Natural killer cell (primary cell): ENCODE results near the gene CHST6. TPM values are rescaled to one million over a fixed set of nuclear protein-coding genes. Genes with fewer than 3 reads are reported as not detected.
A peak's percentile ranks its signal among the peaks of the same experiment; 100 is the strongest.
"Not testable (repeated sequence)": the region's sequence is repeated elsewhere in the genome, so short reads cannot be mapped to it uniquely, and the experiment has no call there.

ENCODE experiments used
- ATAC-seq, 3 donors: fragments of 150-1000 bp in 2 of 3; fragments of 200-7000 bp in 1 of 3; cut with Tn5 transposase; 1 replicate in 1 of 3; 2 replicates in 2 of 3; pipeline ENCODE4 v1.10.0; 2021; ENCODE audit warnings: mild to moderate bottlenecking in 2 of 3, moderate library complexity in 2 of 3
- DNase-seq, 2 donors: peaks; one replicate each; pipeline versions ENCODE4 v3.0.0 to v3.0.0-alpha.2; 2013 to 2021; ENCODE audit warnings: mixed read lengths in 1 of 2
- H3K27ac ChIP-seq: one replicate; pipeline ENCODE4 v1.5.1; 2013; ENCODE audit warnings: mild to moderate bottlenecking, low read length
- H3K27me3 ChIP-seq: one replicate; pipeline ENCODE4 v1.6.1; 2013; ENCODE audit warnings: low read length; ENCODE audit not compliant: control insufficient read depth, insufficient read depth
- H3K36me3 ChIP-seq: one replicate; pipeline ENCODE4 v1.6.1; 2013; ENCODE audit warnings: low read length; ENCODE audit not compliant: control insufficient read depth, insufficient read depth
- H3K4me1 ChIP-seq: one replicate; pipeline ENCODE4 v1.6.1; 2013; ENCODE audit warnings: low read length; ENCODE audit not compliant: control insufficient read depth, insufficient read depth
- H3K4me3 ChIP-seq: one replicate; pipeline ENCODE4 v1.5.1; 2013; ENCODE audit warnings: low read length
- H3K9me3 ChIP-seq: one replicate; pipeline ENCODE4 v1.6.1; 2013; ENCODE audit warnings: low read length; ENCODE audit not compliant: control insufficient read depth, insufficient read depth
- H3K27ac Mint-ChIP-seq, 2 donors: one replicate each; pipeline ENCODE4 v1.8.0; 2022; ENCODE audit warnings: mild to moderate bottlenecking in 2 of 2, mixed read lengths in 2 of 2, moderate library complexity in 1 of 2
- H3K27me3 Mint-ChIP-seq, 2 donors: one replicate each; pipeline ENCODE4 v1.8.0; 2022; ENCODE audit warnings: low read depth in 2 of 2, mixed read lengths in 2 of 2
- H3K36me3 Mint-ChIP-seq: one replicate; pipeline ENCODE4 v1.8.0; 2022; ENCODE audit warnings: mixed read lengths
- H3K4me1 Mint-ChIP-seq, 2 donors: one replicate each; pipeline ENCODE4 v1.8.0; 2022; ENCODE audit warnings: mixed read lengths in 2 of 2
- H3K4me3 Mint-ChIP-seq: one replicate; pipeline ENCODE4 v1.8.0; 2022; ENCODE audit warnings: mild to moderate bottlenecking, moderate library complexity, mixed read lengths
- H3K9me3 Mint-ChIP-seq, 2 donors: one replicate each; pipeline ENCODE4 v1.8.0; 2022; ENCODE audit warnings: mixed read lengths in 2 of 2
- WGBS: methylation state at CpG from one replicate; pipeline ENCODE4 v1.1.7; 2013; ENCODE audit warnings: missing lambda C conversion rate; ENCODE audit not compliant: insufficient coverage; 5-methylcytosine and 5-hydroxymethylcytosine counted together
- intact Hi-C: fragments of 100-400 bp; cut with micrococcal nuclease; formaldehyde crosslinking; loops from one replicate; pipeline ENCODE4 v1.14.2; 2022
- total RNA-seq, 4 donors: library from RNA; stranded (reverse); fragments of 120-200 nt in 1 of 4; gene quantifications; one replicate each; pipeline versions ENCODE4 v1.2.3 to v1.2.4, GENCODE V29; 2013 to 2022
- TF ChIP-seq, protein P1 (sequence below): fragments of 200-600 bp; IDR thresholded peaks from one replicate; pipeline ENCODE4 v1.8.0; 2022; ENCODE audit warnings: antibody characterized with exemption

CHST6 gene
- total RNA-seq, 3 donors from 2014 or later (not counting 1 experiment from before 2014, with no cell fraction given): not detected

DNA sequence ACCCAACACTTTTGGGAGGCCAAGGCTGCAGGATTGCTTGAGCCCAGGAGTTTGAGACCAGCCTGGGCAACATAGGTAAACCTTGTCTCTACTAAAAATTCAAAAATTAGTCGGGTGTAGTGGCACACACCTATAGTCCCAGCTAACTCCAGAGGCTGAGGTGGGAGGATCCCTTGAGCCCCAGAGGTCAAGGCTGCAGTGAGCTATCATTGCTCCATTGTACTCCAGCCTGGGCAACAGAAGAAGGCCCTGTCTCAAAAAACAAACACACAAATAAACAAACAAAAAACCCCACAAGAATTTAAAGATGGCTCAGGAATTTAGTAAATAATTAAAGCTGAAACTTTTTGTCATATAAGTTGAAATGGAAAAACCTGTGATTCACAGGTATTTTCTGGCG lies 28.5 kb downstream of the CHST6 start:
- Mint-ChIP-seq H3K27ac (no peak overlapping the region), H3K27me3 (no peaks in the 10 kb centered on the region), H3K36me3 (no peaks in the 10 kb centered on the region), H3K4me1 (peaks cover 29 to 34% of the 10 kb centered on the region in 2 donors), H3K4me3 (no peak overlapping the region), H3K9me3 (peaks cover 0 to 2% of the 10 kb centered on the region in 2 donors)
- Histone ChIP-seq H3K4me1 (peaks cover 13% of the 10 kb centered on the region), H3K36me3 (no peaks in the 10 kb centered on the region), H3K4me3 (no peak overlapping the region), H3K27ac (no peak overlapping the region), H3K9me3 (no peaks in the 10 kb centered on the region), H3K27me3 (no peaks in the 10 kb centered on the region)
- 96% methylated on average over 2 of the region's 2 CpGs for WGBS
- intact Hi-C loops: no loop called here
- TF ChIP-seq, protein P1, sequence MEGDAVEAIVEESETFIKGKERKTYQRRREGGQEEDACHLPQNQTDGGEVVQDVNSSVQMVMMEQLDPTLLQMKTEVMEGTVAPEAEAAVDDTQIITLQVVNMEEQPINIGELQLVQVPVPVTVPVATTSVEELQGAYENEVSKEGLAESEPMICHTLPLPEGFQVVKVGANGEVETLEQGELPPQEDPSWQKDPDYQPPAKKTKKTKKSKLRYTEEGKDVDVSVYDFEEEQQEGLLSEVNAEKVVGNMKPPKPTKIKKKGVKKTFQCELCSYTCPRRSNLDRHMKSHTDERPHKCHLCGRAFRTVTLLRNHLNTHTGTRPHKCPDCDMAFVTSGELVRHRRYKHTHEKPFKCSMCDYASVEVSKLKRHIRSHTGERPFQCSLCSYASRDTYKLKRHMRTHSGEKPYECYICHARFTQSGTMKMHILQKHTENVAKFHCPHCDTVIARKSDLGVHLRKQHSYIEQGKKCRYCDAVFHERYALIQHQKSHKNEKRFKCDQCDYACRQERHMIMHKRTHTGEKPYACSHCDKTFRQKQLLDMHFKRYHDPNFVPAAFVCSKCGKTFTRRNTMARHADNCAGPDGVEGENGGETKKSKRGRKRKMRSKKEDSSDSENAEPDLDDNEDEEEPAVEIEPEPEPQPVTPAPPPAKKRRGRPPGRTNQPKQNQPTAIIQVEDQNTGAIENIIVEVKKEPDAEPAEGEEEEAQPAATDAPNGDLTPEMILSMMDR: no peak
- no peak for ATAC-seq
- no peak for DNase-seq

DNA sequence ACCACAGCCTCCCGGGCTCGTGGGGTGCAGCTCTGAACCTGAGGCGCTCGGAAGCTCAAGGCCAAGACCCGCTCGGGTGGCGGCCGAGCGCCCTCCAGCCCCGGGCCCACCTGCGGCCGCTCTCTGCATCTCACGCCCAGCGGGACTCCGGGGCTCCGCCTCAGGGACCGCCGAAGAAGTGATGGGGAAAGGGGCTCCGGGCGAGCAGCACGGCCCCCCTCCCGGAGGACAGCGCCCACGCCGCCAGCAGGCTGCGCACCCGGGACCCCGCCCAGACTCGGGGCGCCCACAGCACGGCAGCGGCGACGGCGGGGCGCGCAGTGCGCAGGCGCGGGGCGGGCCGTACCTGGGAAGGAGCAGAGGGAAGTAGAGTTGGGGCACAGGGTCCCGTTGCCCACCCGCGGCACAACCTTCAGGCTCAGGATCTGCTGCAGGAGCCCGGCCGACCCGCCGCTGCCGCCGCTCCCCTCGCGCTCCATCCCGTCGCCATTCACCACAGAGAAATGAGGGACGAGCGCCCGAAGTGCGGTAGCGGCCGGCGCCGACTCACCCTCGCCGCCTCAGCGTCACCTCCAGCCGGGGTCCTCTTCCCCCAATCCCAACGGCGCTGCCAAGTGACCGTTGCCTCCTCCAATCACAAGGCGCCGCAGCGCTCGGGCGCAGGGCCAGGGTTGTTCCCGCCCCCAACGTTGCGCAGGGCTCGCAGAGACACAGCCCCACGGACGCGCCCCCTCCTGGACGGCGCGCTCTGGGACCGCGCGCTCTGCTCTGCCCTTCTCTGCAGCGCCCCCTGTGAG lies 30.9 kb downstream of the CHST6 start, which contains the start of gene TMEM170A:
TSS of gene TMEM170A (minus strand) at position 568 of the 797 bp plus-strand sequence. CDS start at position 479, 89 bp downstream.
- Histone ChIP-seq H3K27me3 (no peaks in the 10 kb centered on the region), H3K9me3 (no peaks in the 10 kb centered on the region), H3K36me3 (no peaks in the 10 kb centered on the region), H3K4me3 (peak within 1 kb of the TSS; percentile 82), H3K27ac (peak within 1 kb of the TSS; percentile 99), H3K4me1 (peaks cover 13% of the 10 kb centered on the region)
- intact Hi-C loops: loop anchor here (1.0 to 5.0 kb wide), 5 partner anchors 30 to 183 kb away; partner anchors contain the start of genes ADAT1, GABARAPL2, KARS1 and TERF2IP
- peaks cover 46 to 52% of the 10 kb centered on the region in 2 donors for H3K4me1 Mint-ChIP-seq
- peak; percentile 89 to 97 (median 91) for ATAC-seq
- WGBS: under 1% methylated on average over 89 of the region's 89 CpGs
- no peaks in the 10 kb centered on the region for H3K27me3 Mint-ChIP-seq
- DNase-seq: peak; percentile 98 to 99
- TF ChIP-seq, protein P1: no peak
- H3K27ac Mint-ChIP-seq: peak within 1 kb of the TSS; percentile 95 to 97
- H3K36me3 Mint-ChIP-seq: no peaks in the 10 kb centered on the region
- H3K9me3 Mint-ChIP-seq: peaks cover 0 to 2% of the 10 kb centered on the region in 2 donors
- H3K4me3 Mint-ChIP-seq: peak within 1 kb of the TSS; percentile 97

DNA sequence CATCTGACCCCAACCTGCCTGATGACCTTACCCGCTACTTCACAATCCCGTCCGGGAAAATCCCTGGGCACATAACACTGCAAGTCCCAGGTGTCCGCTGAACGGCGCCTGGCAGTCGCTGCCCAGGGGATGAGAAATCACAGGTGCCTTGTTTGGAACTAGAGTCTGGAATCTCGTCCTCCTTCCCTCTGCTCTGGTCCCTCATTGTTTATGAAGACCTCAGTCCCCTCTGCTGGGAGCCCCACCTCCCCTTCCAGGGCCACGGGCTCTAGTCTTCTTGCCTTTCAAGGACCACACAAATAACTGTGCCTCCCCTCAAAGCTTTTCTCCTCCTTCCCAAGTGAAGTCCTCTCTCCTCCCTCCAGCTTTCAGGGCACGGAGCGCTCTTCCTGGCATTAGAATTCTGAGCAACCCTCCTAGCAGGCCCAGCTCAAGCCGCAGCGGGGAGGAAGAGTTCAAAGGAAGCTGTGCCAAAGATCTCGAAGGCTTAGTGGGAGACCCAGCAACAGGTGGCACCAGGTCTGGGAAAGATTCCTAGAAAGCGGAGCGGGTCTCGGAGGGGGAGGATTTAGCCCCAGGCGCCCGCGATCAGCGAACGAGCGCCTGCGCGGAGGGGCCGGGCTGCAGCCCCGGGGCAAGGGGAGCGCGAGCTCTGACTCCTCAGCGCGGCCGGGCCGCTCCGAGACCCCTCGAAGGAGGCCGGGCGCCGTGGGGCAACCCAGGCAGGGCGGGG lies 31.7 kb downstream of the CHST6 start:
- peak overlapping the region; percentile 99 for H3K27ac ChIP-seq
- H3K4me3 Mint-ChIP-seq: peak overlapping the region; percentile 85
- 3% methylated on average over 39 of the region's 39 CpGs for WGBS
- H3K27me3 Mint-ChIP-seq, H3K9me3 Mint-ChIP-seq, H3K27me3 ChIP-seq, H3K36me3 ChIP-seq, H3K36me3 Mint-ChIP-seq, H3K9me3 ChIP-seq: not testable (repeated sequence)
- ATAC-seq: peak in 1 of 3 donors; percentile 3
- intact Hi-C loops: loop anchor here (1.0 to 5.0 kb wide), 5 partner anchors 29 to 184 kb away; partner anchors contain the start of genes ADAT1, GABARAPL2, KARS1 and TERF2IP
- peaks cover 13% of the 10 kb centered on the region for H3K4me1 ChIP-seq
- peak overlapping the region; percentile 82 for H3K4me3 ChIP-seq
- peak overlapping the region; percentile 95 to 97 for H3K27ac Mint-ChIP-seq
- DNase-seq: peak; percentile 18 to 38
- H3K4me1 Mint-ChIP-seq: peaks cover 46 to 52% of the 10 kb centered on the region in 2 donors

DNA sequence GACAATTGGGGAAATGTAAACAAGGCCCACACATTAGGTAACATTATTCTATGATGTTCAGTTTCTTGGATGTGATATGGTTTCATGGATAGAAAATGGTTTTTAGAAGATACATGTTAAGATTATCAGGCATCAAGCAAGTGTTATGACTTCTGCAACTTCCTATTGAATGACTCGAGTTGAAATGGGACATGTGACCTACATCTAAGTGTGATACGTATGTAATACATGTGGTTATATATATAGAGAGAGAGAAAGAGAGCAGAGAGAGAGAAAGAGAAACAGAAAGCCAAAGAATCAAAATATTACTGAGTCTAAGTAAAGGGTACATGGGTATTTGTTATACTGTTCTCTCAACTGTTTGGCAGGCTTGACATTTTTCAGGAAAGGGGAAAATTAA lies 32.4 kb downstream of the CHST6 start:
- Mint-ChIP-seq H3K27ac (peak overlapping the region; percentile 95 to 97), H3K4me1 (peaks cover 54 to 59% of the 10 kb centered on the region in 2 donors), H3K4me3 (peak overlapping the region; percentile 85), H3K9me3 (peaks cover 0 to 2% of the 10 kb centered on the region in 2 donors), H3K27me3 (no peaks in the 10 kb centered on the region), H3K36me3 (no peaks in the 10 kb centered on the region)
- DNase-seq (peak in 1 of 2 donors; percentile 73), ATAC-seq (peak; percentile 16 to 38 (median 24))
- TF ChIP-seq, protein P1: no peak
- peaks cover 13% of the 10 kb centered on the region for H3K4me1 ChIP-seq
- no peaks in the 10 kb centered on the region for H3K27me3 ChIP-seq
- peak overlapping the region; percentile 82 for H3K4me3 ChIP-seq
- intact Hi-C loops: loop anchor here (5.0 kb wide), 1 partner anchor 159 kb away; the partner anchor contains the start of gene ADAT1
- peaks cover 2% of the 10 kb centered on the region for H3K36me3 ChIP-seq
- H3K27ac ChIP-seq: peak overlapping the region; percentile 39
- no peaks in the 10 kb centered on the region for H3K9me3 ChIP-seq
- 0% methylated on average over 1 of the region's 2 CpGs for WGBS
